ENCODE measurements around the gene JPH3. TPM values are rescaled to one million over a fixed set of nuclear protein-coding genes. Genes with fewer than 3 reads are reported as not detected.

JPH3 gene
- total RNA-seq, 1 experiment from 2014 or later = 0.11 TPM

DNA sequence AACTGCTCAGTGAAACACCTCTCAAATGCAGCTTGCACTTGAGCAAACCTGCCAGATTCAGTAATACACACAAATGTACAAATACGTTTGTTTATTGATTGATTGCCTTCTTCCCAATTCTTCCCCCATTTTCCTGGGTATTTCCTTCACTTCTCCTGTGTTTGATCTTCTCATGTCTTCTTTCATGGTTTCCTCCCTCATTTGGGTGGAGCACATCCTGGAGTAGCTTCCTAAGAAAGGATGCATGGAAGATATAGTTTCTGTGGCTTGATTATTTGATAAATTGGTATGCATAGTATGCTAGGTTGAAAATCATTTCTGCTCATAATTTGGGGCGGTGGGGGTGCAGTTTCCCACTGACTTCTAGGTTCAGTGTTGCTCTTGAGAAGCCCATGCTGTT is 28.8 kb downstream of the JPH3 start:
- H3K9me3 ChIP-seq (replicated peaks) = peaks cover 15% of the 10 kb centered on the region
- H3K27ac ChIP-seq = no peak overlapping the region
- DNase-seq (ENCODE audit: low read depth in 1 of 2, low spot score in 2 of 2) = no peak

DNA sequence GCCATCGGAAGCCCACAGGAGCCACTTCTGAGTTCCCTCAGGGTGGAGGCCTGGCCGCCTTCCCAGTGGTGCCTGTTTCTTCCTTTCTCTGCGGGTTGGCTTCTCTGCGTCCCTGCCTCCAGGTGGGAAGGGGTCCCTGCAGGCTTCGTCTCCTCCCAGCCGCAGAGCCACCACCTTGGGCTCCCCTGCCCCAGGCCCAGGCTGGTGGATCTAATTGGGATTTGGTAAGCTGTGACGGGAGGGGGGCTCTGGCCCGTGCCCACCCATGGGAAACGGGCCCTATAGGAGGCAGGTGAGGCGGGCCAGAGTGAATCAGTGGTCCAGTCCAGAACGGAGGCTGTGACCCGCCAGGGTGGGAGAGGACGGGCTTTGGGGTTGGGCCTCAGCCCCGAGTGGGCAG is 32.1 kb downstream of the JPH3 start:
- H3K4me1 ChIP-seq (replicated peaks) = peaks cover 16% of the 10 kb centered on the region
- H3K27ac ChIP-seq = no peak overlapping the region
- H3K4me3 ChIP-seq = no peak overlapping the region
- H3K27me3 ChIP-seq (replicated peaks) = peaks cover 10% of the 10 kb centered on the region
- no peaks in the 10 kb centered on the region for H3K36me3 ChIP-seq
- DNase-seq (ENCODE audit: low read depth in 1 of 2, low spot score in 2 of 2) = no peak
- peaks cover 15% of the 10 kb centered on the region for H3K9me3 ChIP-seq (replicated peaks)

More for the DNA sequence above, 28.8 kb downstream of the JPH3 start:
- Histone ChIP-seq H3K36me3 (no peaks in the 10 kb centered on the region), H3K4me3 (no peak overlapping the region), H3K4me1 (replicated peaks) (peaks cover 16% of the 10 kb centered on the region), H3K27me3 (replicated peaks) (peaks cover 5% of the 10 kb centered on the region; the same call in 1 of the 2 replicates)

DNA sequence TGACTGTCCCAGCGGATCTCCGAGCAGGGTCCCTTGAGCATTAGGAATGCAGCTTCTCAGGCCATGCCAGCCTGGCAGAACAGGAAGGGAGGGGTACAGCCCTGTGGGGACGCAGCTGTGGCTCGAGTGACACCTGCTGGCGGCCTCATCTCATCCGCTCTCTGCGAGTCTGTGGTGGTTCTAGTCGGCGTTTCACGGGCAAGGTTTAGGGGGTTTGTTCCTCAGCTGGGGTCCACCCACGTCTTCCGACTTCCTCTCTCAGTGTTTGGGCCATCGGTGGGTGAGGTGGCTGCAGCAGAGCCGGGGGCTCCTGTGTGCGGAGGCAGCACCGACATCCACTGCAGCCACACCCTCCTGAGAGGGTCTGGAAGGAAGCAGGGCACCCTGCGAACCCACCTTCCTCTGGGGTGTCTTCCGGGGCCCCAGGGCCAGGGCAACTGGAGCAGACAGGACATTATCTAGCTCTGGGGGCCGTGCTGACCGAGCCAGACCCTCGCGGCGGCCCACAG is 33.3 kb downstream of the JPH3 start:
- Histone ChIP-seq H3K9me3 (replicated peaks) (peaks cover 12% of the 10 kb centered on the region), H3K27ac (no peak overlapping the region), H3K4me1 (replicated peaks) (peaks cover 16% of the 10 kb centered on the region), H3K36me3 (no peaks in the 10 kb centered on the region), H3K4me3 (peak overlapping the region; percentile 5; the same call in 1 of the 2 replicates), H3K27me3 (replicated peaks) (peaks cover 22% of the 10 kb centered on the region)
- DNase-seq (ENCODE audit: low read depth in 1 of 2, low spot score in 2 of 2) = peak; percentile 73 to 79

DNA sequence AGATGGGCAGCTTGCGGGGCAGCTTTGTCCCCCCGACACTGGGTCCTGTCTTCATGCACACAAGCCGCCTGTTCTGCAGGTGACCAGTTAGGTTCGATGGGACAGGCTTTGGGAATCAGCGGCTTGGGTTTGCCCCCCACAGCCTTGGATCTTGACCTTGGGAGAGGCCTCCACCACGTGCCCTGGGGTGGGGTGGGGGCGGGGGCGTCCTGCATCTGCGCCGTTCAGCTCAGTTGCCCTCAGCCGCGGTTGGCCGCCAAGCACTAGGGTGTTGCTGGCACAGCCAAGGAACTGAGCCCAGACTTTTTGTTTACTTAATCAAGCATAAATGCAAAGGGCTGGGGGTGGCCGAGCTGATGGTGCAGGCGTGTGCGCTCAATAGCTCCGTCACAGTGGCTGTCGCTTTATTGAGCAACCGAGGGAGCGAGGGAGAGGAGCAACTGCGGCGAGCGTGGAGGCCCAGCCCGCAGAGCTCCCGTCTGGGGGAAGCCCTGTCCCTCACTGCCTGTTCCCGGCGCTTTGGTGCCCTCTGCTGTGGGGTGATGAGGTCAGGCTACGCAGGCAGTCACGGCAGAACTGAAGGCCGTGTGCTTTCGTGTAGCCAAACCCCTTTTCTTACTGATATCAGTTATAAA is 33.9 kb downstream of the JPH3 start:
- H3K36me3 ChIP-seq = no peaks in the 10 kb centered on the region
- peaks cover 16% of the 10 kb centered on the region for H3K4me1 ChIP-seq (replicated peaks)
- DNase-seq (ENCODE audit: low read depth in 1 of 2, low spot score in 2 of 2) = peak; percentile 75 to 89
- H3K27ac ChIP-seq = no peak overlapping the region
- peaks cover 7% of the 10 kb centered on the region for H3K9me3 ChIP-seq (replicated peaks)
- no peak overlapping the region for H3K4me3 ChIP-seq
- peaks cover 28% of the 10 kb centered on the region for H3K27me3 ChIP-seq (replicated peaks)

DNA sequence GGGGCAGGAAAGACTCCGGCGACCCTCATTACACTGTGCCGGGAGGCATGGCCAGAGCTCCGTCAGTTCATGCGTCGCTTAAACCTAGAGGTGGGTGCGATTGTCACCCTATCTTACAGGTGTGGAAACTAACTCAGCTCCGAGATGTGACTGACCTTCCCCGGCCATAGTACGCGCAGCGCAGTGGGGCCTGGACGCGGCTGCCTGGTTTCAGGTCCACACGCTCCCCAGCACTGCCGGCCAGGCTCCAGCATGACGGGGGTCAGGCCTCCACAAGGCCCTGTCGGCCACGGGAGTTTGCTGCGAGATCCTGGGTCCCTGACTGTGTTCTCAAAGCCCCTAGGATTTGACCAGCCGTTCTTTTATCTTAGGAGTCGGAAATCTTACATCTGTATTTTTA is 34.4 kb downstream of the JPH3 start:
- DNase-seq (ENCODE audit: low read depth in 1 of 2, low spot score in 2 of 2) = no peak
- H3K27me3 ChIP-seq (replicated peaks) = peaks cover 34% of the 10 kb centered on the region
- H3K4me1 ChIP-seq (replicated peaks) = peaks cover 16% of the 10 kb centered on the region
- H3K4me3 ChIP-seq = no peak overlapping the region
- no peak overlapping the region for H3K27ac ChIP-seq
- H3K36me3 ChIP-seq = no peaks in the 10 kb centered on the region
- peaks cover 3% of the 10 kb centered on the region; the same call in 1 of the 2 replicates for H3K9me3 ChIP-seq (replicated peaks)

DNA sequence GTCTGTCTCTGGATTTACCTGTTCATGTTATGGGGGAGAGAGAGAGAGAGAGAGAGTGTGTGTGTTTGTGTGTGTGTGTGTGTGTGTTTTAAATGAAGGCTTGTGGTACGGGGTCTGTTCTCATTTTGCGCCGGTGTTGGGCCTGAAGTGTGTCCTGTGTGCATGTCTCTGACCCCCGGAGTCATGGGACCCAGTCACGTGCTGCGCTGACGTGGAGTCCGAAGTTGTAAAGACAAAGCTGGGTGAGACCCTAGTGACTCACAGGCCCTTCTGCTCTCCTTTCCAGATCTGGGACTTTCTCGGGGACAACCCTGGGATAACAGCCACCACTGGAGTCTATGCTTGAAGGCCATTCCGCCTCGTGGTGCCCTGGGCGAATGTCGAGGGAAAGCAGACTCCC is 35.0 kb downstream of the JPH3 start:
- H3K27me3 ChIP-seq (replicated peaks) = peaks cover 31% of the 10 kb centered on the region
- H3K27ac ChIP-seq = no peak overlapping the region
- DNase-seq (ENCODE audit: low read depth in 1 of 2, low spot score in 2 of 2) = no peak
- H3K4me1 ChIP-seq (replicated peaks) = peaks cover 16% of the 10 kb centered on the region
- H3K9me3 ChIP-seq (replicated peaks) = no peaks in the 10 kb centered on the region; the same call in 1 of the 2 replicates
- H3K4me3 ChIP-seq = no peak overlapping the region
- H3K36me3 ChIP-seq = no peaks in the 10 kb centered on the region

DNA sequence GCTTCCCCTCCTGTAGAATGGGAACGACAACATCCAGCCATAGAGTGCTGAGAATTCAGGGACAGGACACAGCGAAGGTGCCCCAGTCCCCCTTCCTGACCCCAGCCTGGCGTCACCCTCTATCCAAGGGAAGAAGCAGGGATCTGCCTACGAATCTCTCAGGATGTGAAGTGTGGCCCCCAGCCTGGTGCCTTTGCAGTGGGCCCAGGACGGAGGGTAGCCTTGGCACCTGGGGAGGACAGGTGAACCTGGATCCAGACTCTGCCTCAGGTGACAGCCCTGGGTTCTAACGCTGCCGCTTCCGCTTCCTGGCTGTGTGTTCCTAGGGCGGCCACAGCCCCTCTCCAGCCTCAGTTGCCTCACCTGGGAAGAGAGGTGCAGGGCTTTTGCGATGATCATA is 36.4 kb downstream of the JPH3 start:
- H3K27me3 ChIP-seq (replicated peaks) = peaks cover 35% of the 10 kb centered on the region
- H3K4me1 ChIP-seq (replicated peaks) = peaks cover 16% of the 10 kb centered on the region
- DNase-seq (ENCODE audit: low read depth in 1 of 2, low spot score in 2 of 2) = no peak
- no peak overlapping the region for H3K27ac ChIP-seq
- no peaks in the 10 kb centered on the region for H3K9me3 ChIP-seq (replicated peaks)
- H3K36me3 ChIP-seq = no peaks in the 10 kb centered on the region
- no peak overlapping the region for H3K4me3 ChIP-seq

DNA sequence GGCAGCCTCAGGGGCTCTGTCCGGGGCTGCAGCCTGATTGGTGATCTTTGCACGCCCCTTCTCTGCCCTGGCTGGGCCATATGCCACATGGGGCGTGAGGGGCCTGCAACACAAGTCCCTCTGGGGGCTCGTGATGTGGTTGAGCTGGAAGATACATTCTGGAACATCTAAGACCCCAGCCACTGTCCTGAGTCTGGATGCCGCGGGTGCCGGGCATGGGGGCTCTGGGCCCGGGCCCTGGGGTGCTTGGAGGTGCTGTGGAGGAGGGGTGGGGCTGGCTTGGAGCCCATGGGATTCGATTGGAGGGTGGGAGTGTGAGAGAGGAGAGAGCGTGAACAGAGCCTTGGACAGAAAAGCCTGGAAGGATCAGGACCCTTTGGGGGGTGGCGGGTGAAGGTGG is 39.4 kb downstream of the JPH3 start:
- H3K4me3 ChIP-seq = no peak overlapping the region
- H3K9me3 ChIP-seq (replicated peaks) = no peaks in the 10 kb centered on the region
- H3K27me3 ChIP-seq (replicated peaks) = peaks cover 41% of the 10 kb centered on the region
- no peak for DNase-seq (ENCODE audit: low read depth in 1 of 2, low spot score in 2 of 2)
- H3K27ac ChIP-seq = no peak overlapping the region
- H3K36me3 ChIP-seq = no peaks in the 10 kb centered on the region
- H3K4me1 ChIP-seq (replicated peaks) = no peaks in the 10 kb centered on the region; the same call in 1 of the 2 replicates

DNA sequence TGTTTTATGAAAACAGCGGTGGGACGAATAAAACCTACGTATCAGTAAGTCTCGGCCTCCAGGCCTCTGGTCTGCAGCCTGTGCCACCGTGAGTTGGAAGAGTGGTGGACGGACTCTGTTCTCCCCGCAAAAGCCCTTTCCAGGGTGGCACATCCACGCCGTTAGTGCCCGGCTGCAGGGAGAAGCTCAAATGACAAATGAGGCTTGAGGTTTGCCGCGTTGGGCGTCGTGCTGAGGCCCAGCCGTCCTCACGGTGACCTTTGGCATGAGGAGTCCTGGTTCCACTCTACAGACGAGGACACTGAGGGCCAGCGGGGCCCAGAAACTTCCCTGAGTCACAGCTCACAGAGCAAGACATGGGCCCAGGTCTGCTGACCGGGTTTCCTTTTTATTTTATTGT is 40.2 kb downstream of the JPH3 start:
- Histone ChIP-seq H3K27me3 (replicated peaks) (peaks cover 49% of the 10 kb centered on the region), H3K9me3 (replicated peaks) (no peaks in the 10 kb centered on the region), H3K4me3 (no peak overlapping the region), H3K27ac (no peak overlapping the region), H3K4me1 (replicated peaks) (no peaks in the 10 kb centered on the region), H3K36me3 (no peaks in the 10 kb centered on the region)
- no peak for DNase-seq (ENCODE audit: low read depth in 1 of 2, low spot score in 2 of 2)

DNA sequence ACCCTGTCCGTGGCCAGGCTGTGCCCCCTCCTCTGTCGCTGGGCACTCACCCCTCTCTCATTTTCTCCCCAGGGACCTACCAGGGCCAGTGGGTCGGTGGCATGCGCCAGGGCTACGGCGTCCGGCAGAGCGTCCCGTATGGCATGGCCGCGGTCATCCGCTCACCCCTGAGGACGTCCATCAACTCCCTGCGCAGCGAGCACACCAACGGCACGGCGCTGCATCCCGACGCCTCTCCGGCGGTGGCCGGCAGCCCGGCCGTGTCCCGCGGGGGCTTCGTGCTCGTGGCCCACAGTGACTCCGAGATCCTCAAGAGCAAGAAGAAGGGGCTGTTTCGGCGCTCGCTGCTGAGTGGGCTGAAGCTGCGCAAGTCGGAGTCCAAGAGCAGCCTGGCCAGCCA is 41.9 kb downstream of the JPH3 start:
- H3K9me3 ChIP-seq (replicated peaks) = no peaks in the 10 kb centered on the region
- no peak overlapping the region for H3K27ac ChIP-seq
- H3K36me3 ChIP-seq = no peaks in the 10 kb centered on the region
- DNase-seq (ENCODE audit: low read depth in 1 of 2, low spot score in 2 of 2) = no peak
- H3K4me3 ChIP-seq = no peak overlapping the region
- H3K4me1 ChIP-seq (replicated peaks) = no peaks in the 10 kb centered on the region
- peaks cover 62% of the 10 kb centered on the region for H3K27me3 ChIP-seq (replicated peaks)

DNA sequence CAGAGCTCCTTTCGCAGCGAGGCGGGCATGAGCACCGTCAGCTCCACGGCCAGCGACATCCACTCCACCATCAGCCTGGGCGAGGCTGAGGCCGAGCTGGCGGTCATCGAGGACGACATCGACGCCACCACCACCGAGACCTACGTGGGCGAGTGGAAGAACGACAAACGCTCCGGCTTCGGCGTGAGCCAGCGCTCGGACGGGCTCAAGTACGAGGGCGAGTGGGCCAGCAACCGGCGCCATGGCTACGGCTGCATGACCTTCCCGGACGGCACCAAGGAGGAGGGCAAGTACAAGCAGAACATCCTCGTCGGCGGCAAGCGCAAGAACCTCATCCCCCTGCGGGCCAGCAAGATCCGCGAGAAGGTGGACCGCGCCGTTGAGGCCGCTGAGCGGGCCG is 42.3 kb downstream of the JPH3 start:
- Histone ChIP-seq H3K27ac (no peak overlapping the region), H3K27me3 (replicated peaks) (peaks cover 63% of the 10 kb centered on the region), H3K9me3 (replicated peaks) (no peaks in the 10 kb centered on the region), H3K36me3 (no peaks in the 10 kb centered on the region), H3K4me1 (replicated peaks) (no peaks in the 10 kb centered on the region), H3K4me3 (no peak overlapping the region)
- no peak for DNase-seq (ENCODE audit: low read depth in 1 of 2, low spot score in 2 of 2)

DNA sequence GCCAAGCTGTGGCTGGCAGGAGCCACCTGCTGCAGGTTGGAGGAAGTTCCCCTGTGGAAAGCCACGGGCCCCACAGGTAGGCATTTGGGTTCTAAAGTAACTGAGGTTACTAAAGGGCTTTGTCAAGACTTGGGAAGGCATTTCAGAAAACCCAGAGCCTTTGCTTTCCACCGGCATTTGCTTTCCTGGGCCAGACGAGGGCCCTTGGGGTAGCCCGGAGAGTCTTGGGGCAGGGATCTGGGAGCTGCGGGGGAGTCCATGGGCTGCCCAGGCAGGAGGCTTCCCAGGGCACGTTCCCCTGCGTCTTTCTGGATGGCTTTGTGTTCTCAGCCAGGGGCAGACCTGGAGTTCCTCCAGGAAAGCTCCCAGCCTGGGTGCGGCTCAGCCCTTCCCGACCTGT is 43.5 kb downstream of the JPH3 start:
- Histone ChIP-seq H3K4me3 (no peak overlapping the region), H3K36me3 (no peaks in the 10 kb centered on the region), H3K4me1 (replicated peaks) (no peaks in the 10 kb centered on the region), H3K27ac (no peak overlapping the region), H3K9me3 (replicated peaks) (no peaks in the 10 kb centered on the region), H3K27me3 (replicated peaks) (peaks cover 63% of the 10 kb centered on the region)
- DNase-seq (ENCODE audit: low read depth in 1 of 2, low spot score in 2 of 2) = no peak

DNA sequence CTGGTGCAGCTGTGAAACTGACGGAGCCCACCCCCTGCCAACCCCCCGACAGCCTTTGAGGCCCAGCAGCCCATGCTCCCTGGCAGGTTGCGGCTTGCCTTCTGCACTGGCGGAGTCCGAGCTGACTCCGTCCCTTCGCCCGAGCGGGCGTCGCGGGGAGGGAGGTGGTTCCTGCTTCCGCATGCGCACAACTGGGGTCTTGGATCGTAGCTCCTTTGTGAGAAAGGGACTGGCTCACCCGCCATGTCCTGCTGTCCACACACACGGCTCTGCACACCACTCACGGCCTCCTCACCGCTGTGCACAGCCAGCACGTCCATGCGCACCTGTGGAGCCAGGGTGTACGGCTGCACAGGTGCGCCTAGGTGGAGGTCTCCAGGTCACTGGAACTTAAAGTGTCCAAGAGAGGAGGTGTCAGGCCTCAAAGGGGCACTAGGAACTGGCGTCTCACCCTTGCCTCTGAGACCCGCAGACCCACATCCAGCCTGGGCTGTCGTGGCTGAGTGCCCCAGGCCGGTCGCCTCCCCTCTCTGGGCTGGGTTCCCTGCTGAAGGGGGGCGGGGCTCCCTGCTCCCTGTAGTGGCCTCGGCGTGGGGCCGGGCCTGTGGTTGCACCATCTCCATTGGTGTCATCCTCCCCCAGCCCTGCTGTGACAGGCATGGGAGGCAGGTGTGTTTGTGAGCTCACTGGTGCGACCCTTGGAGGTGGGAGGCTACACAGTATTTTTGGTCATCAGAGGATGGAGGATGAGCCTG is 45.3 kb downstream of the JPH3 start:
- Histone ChIP-seq H3K4me1 (replicated peaks) (no peaks in the 10 kb centered on the region), H3K9me3 (replicated peaks) (no peaks in the 10 kb centered on the region), H3K27ac (no peak overlapping the region), H3K27me3 (replicated peaks) (peaks cover 57% of the 10 kb centered on the region), H3K4me3 (no peak overlapping the region), H3K36me3 (no peaks in the 10 kb centered on the region)
- no peak for DNase-seq (ENCODE audit: low read depth in 1 of 2, low spot score in 2 of 2)

DNA sequence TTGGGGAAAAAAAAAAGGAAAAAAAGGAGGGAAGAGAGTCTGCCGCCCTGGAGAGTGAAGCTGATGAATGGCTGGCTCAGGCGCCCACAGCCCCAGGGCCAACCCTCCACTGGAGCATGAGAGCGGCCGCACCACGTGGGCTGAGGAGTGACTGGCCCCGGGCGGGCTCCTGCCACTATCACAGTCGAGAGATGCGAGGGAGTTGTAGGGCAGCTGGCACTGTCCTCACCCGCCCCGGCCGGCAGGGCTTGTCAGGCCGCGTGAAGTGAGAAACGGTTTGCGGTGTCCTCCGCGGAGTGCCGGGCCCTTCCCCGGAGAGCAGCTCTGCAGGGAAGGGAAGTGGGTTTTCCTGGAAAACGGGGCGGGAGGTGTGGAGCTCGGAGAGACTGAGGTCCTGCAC is 45.9 kb downstream of the JPH3 start:
- Histone ChIP-seq H3K4me1 (replicated peaks) (no peaks in the 10 kb centered on the region), H3K9me3 (replicated peaks) (no peaks in the 10 kb centered on the region), H3K27ac (no peak overlapping the region), H3K4me3 (no peak overlapping the region), H3K27me3 (replicated peaks) (peaks cover 56% of the 10 kb centered on the region), H3K36me3 (no peaks in the 10 kb centered on the region)
- no peak for DNase-seq (ENCODE audit: low read depth in 1 of 2, low spot score in 2 of 2)
